GM21737 (cell line): ENCODE measurements around the gene KLF11.
A peak's percentile ranks its signal among the peaks of the same experiment; 100 is the strongest.
"Not testable (repeated sequence)": the region's sequence is repeated elsewhere in the genome, so short reads cannot be mapped to it uniquely, and the experiment has no call there.

Experiments
- ATAC-seq: cut with Tn5 transposase; IDR thresholded peaks from one replicate; pipeline ENCODE4 v1.9.1; 2021; ENCODE audit warnings: mild to moderate bottlenecking, moderate library complexity; ENCODE audit not compliant: unreplicated experiment

KLF11 gene

GRCh38 chr2:10080536-10081304, 37.4 kb downstream of the KLF11 start:
- ATAC-seq, result peak; percentile 27

- ATAC-seq, result no peak
These were observed 39.7 kb downstream of the KLF11 start for GRCh38 chr2:10083046-10083445.

- ATAC-seq, result peak; percentile 29
These were observed 40.4 kb downstream of the KLF11 start for GRCh38 chr2:10083692-10084211.

DNA sequence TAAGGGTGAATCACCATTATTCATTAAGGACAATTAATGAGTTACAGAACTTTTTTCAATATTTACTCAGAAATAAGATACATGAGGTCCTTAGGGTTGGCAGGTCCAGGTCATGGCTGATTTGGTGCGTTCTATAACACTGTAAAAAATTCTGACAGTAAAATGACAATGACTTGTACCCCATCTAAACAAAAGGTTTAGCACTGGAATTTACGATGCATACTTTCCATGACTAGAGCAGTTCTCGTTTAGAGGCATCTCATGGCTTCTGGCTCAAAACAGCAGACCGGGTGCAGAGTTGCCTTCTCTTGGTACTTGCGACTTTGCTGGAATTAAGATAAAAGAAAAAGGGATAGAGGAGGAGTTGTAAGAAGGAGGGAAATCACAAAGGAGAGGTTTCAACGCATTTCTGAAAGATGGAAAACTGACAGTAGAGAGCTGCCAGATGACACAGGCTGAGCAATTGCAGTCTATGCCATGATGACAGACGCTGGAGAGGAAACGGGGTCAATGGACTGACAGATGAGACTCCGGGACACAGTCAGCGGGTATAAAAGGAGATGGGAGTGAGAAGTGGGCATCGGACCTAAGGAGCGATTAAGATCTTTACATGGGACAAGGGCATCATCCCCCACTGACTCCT, 41.0 kb downstream of the KLF11 start:
- ATAC-seq, result no peak

DNA sequence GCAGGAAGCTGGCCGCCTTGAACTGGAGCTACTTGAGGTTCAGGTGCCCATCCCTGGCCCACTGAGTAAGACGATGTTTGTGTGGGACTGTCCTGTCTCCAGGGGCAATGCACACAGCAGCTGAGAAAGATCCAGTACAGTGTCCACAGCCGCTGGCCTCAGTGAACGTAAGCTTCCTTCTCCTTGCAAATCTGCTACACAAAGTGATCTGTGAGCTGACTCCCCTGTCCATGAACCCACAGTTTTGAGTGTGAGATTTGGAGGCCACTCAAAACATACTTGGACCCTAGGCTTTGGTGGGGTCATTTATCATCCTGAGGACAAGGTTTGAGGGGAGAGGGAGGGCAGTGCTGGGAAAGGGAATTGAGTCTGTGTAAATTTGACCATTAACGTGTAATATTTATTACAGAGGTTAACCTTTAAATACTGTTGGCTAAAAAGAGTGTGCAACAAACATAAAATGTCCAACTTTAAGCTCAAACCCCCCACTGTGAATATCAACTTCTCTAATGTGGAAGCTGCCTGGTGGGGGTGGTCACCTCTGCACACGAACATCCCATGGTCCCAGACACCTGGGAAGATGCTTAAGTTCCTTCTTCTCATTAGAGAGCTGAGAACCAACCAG, 41.8 kb downstream of the KLF11 start:
- ATAC-seq, result no peak

GRCh38 chr2:10085668-10086059, 42.3 kb downstream of the KLF11 start:
- no peak for ATAC-seq

DNA sequence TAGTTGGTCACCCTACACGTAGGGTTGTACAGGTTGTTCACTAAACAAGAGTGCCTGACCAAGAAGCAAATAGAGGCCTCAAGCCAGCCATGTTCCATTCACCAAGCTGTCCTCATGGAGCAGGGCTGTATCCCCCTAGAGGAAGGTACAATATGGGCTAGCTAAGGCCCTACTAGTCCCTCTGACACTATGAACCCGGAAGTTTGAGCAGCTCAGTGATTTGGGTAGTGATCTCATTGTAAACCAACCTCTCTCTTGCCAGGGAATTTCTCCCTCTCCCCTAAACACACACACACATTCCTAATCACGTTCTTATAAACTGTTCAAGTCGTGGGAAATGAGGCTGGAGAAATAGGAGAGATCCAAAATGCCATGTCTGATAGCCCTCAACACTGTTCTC, 43.6 kb downstream of the KLF11 start:
- ATAC-seq, result no peak

GRCh38 chr2:10087360-10087759, 44.0 kb downstream of the KLF11 start:
- no peak for ATAC-seq

GRCh38 chr2:10089565-10090190, 46.3 kb downstream of the KLF11 start:
- no peak for ATAC-seq

DNA sequence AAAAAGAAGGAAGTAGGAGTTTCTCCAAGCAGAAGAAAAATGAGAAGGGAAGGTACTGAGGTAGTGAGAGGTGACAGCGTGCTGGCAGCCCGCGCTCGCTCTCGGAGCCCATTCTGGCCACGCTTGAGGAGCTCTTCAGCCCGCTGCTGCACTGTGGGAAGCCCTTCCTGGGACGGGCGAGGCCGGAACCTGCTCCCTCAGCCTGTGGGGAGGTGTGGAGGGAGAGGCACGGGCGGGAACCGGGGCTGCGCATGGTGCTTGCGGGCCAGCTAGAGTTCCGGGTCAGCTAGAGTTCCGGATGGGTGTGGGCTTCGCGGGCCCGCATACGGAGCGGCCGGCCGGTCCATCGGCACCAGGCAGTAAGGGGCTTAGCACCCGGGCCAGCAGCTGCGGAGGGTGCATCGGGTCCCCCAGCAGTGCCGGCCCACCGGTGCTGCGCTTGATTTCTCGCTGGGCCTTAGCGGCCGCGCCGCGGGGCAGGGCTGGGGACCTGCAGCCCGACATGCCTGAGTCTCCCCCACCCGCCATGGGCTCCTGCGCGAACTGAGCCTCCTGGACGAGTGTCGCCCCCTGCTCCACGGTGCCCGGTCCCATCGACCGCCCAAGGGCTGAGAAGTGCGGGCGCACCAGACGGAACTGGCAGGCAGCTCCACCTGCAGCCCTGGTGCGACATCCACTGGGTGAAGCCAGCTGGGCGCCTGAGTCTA, 48.0 kb downstream of the KLF11 start:
- no peak for ATAC-seq

- ATAC-seq, result not testable (repeated sequence)
These were observed 48.5 kb downstream of the KLF11 start for GRCh38 chr2:10091889-10092244.

DNA sequence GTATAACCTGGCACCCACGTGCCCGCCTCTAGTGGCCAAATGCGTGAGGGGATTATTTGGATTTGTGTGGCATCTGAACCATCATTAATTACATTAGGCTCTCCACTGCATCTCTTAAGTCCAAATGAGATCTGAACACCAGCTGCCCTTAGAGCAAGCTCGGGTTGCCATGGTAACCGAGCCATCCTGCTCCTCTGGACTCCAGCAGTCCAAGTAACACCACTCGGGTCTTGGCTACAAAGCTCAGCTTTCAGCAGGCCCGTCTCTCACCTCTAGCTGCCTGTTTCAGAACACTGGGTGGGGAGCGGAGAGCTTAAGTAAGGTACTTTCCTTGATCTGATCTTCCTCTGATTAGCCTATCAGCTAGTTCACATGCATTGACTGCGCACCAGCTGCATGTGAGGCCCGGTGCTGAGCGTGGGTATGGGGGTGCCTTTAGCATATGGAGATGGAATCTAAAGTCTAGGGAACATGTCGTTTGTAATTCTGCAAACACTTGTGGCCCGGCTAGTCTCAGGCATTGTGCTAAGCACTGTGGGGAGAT, 51.0 kb downstream of the KLF11 start:
- ATAC-seq, result no peak

GRCh38 chr2:10095175-10095574, 51.8 kb downstream of the KLF11 start:
- no peak for ATAC-seq

- ATAC-seq, result no peak
These were observed 53.3 kb downstream of the KLF11 start for GRCh38 chr2:10096641-10097040.

- ATAC-seq, result peak; percentile 72
These were observed 54.2 kb downstream of the KLF11 start for GRCh38 chr2:10097352-10098148.

DNA sequence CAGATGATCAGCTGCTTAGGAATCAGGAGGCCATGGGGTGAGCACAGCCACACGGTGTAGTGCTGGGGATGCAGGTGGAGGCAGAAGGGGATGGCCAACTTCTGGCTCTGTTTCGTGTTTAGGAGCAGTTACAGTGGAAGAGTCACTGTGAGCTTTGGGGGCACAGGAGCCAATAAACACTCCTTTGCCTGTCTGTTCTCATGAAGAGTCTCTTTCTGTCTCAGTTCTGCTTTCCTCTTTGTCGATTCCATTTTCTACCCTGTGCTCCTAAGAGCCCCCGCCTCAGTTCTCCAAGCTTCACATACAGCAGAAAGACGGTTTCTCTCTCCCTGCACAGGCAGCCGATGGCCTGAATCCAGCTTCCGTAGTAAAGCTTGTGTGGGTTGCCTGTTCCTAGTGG, 58.1 kb downstream of the KLF11 start:
- no peak for ATAC-seq

GRCh38 chr2:10103179-10103578, 59.8 kb downstream of the KLF11 start:
- ATAC-seq, result no peak
